Mucosa of stomach (tissue), 1 donor: ENCODE results near the gene SLC6A2.

Source experiments
- H3K27me3 ChIP-seq: one replicate; pipeline ENCODE4 v1.7.0; 2013; ENCODE audit warnings: mild to moderate bottlenecking, low read length; ENCODE audit not compliant: control insufficient read depth, insufficient read depth
- H3K36me3 ChIP-seq: one replicate; pipeline ENCODE4 v1.7.0; 2013; ENCODE audit warnings: low read length; ENCODE audit not compliant: control insufficient read depth, insufficient read depth
- H3K4me1 ChIP-seq: one replicate; pipeline ENCODE4 v1.7.0; 2013; ENCODE audit warnings: mild to moderate bottlenecking, low read length; ENCODE audit not compliant: control insufficient read depth, insufficient read depth
- H3K4me3 ChIP-seq: one replicate; pipeline ENCODE4 v1.7.0; 2013; ENCODE audit warnings: low read length
- H3K9ac ChIP-seq: one replicate; pipeline ENCODE4 v1.7.0; 2013; ENCODE audit warnings: mild to moderate bottlenecking, low read length, moderate library complexity
- H3K9me3 ChIP-seq: one replicate; pipeline ENCODE4 v1.7.0; 2013; ENCODE audit warnings: mild to moderate bottlenecking, low read length, moderate library complexity; ENCODE audit not compliant: control insufficient read depth
- donor health status: Pancreatic carcinoma.

The SLC6A2 gene

GRCh38 chr16:55703003-55704001 is 47.5 kb downstream of the SLC6A2 start:
- no peaks in the 10 kb centered on the region for H3K4me1 ChIP-seq
- H3K9me3 ChIP-seq: no peaks in the 10 kb centered on the region
- no peaks in the 10 kb centered on the region for H3K27me3 ChIP-seq
- H3K9ac ChIP-seq: no peak overlapping the region
- H3K36me3 ChIP-seq: no peaks in the 10 kb centered on the region
- no peak overlapping the region for H3K4me3 ChIP-seq

GRCh38 chr16:55706739-55707384 is 51.1 kb downstream of the SLC6A2 start:
- H3K4me3 ChIP-seq: no peak overlapping the region
- H3K36me3 ChIP-seq: no peaks in the 10 kb centered on the region
- no peak overlapping the region for H3K9ac ChIP-seq
- no peaks in the 10 kb centered on the region for H3K4me1 ChIP-seq
- H3K9me3 ChIP-seq: no peaks in the 10 kb centered on the region
- H3K27me3 ChIP-seq: no peaks in the 10 kb centered on the region

GRCh38 chr16:55709801-55710200 is 54.0 kb downstream of the SLC6A2 start:
- Histone ChIP-seq H3K27me3 (no peaks in the 10 kb centered on the region), H3K4me3 (no peak overlapping the region), H3K9ac (no peak overlapping the region), H3K4me1 (no peaks in the 10 kb centered on the region), H3K36me3 (no peaks in the 10 kb centered on the region), H3K9me3 (no peaks in the 10 kb centered on the region)

GRCh38 chr16:55710466-55710865 is 54.7 kb downstream of the SLC6A2 start:
- H3K36me3 ChIP-seq: no peaks in the 10 kb centered on the region
- H3K4me1 ChIP-seq: no peaks in the 10 kb centered on the region
- H3K4me3 ChIP-seq: no peak overlapping the region
- no peaks in the 10 kb centered on the region for H3K27me3 ChIP-seq
- no peak overlapping the region for H3K9ac ChIP-seq
- no peaks in the 10 kb centered on the region for H3K9me3 ChIP-seq

- no peaks in the 10 kb centered on the region for H3K36me3 ChIP-seq
- no peak overlapping the region for H3K9ac ChIP-seq
- no peaks in the 10 kb centered on the region for H3K4me1 ChIP-seq
- no peaks in the 10 kb centered on the region for H3K9me3 ChIP-seq
- H3K4me3 ChIP-seq: no peak overlapping the region
- no peaks in the 10 kb centered on the region for H3K27me3 ChIP-seq
These were observed 56.4 kb downstream of the SLC6A2 start for GRCh38 chr16:55711959-55712876.

- Histone ChIP-seq H3K36me3 (no peaks in the 10 kb centered on the region), H3K9ac (no peak overlapping the region), H3K9me3 (no peaks in the 10 kb centered on the region), H3K4me3 (no peak overlapping the region), H3K4me1 (no peaks in the 10 kb centered on the region), H3K27me3 (no peaks in the 10 kb centered on the region)
These were observed 57.3 kb downstream of the SLC6A2 start for GRCh38 chr16:55713103-55713502.

GRCh38 chr16:55717326-55717725 is 61.5 kb downstream of the SLC6A2 start:
- Histone ChIP-seq H3K4me3 (no peak overlapping the region), H3K4me1 (no peaks in the 10 kb centered on the region), H3K27me3 (no peaks in the 10 kb centered on the region), H3K36me3 (no peaks in the 10 kb centered on the region), H3K9me3 (no peaks in the 10 kb centered on the region), H3K9ac (no peak overlapping the region)

- Histone ChIP-seq H3K27me3 (no peaks in the 10 kb centered on the region), H3K4me3 (no peak overlapping the region), H3K4me1 (no peaks in the 10 kb centered on the region), H3K9ac (no peak overlapping the region), H3K9me3 (no peaks in the 10 kb centered on the region), H3K36me3 (no peaks in the 10 kb centered on the region)
These were observed 69.4 kb downstream of the SLC6A2 start for GRCh38 chr16:55725055-55725777.

GRCh38 chr16:55728797-55729196 is 73.0 kb downstream of the SLC6A2 start:
- no peaks in the 10 kb centered on the region for H3K27me3 ChIP-seq
- no peak overlapping the region for H3K9ac ChIP-seq
- H3K4me1 ChIP-seq: no peaks in the 10 kb centered on the region
- no peak overlapping the region for H3K4me3 ChIP-seq
- no peaks in the 10 kb centered on the region for H3K36me3 ChIP-seq
- no peaks in the 10 kb centered on the region for H3K9me3 ChIP-seq

GRCh38 chr16:55730115-55730514 is 74.3 kb downstream of the SLC6A2 start:
- H3K36me3 ChIP-seq: no peaks in the 10 kb centered on the region

GRCh38 chr16:55732496-55732895 is 76.7 kb downstream of the SLC6A2 start:
- no peaks in the 10 kb centered on the region for H3K27me3 ChIP-seq
- no peaks in the 10 kb centered on the region for H3K9me3 ChIP-seq
- no peak overlapping the region for H3K9ac ChIP-seq
- no peaks in the 10 kb centered on the region for H3K4me1 ChIP-seq
- no peaks in the 10 kb centered on the region for H3K36me3 ChIP-seq
- no peak overlapping the region for H3K4me3 ChIP-seq

More at GRCh38 chr16:55730115-55730514, 74.3 kb downstream of the SLC6A2 start:
- no peaks in the 10 kb centered on the region for H3K9me3 ChIP-seq
- no peaks in the 10 kb centered on the region for H3K4me1 ChIP-seq
- no peak overlapping the region for H3K9ac ChIP-seq
- no peak overlapping the region for H3K4me3 ChIP-seq
- no peaks in the 10 kb centered on the region for H3K27me3 ChIP-seq
